Activated CD4-positive, CD25-positive, alpha-beta regulatory T cell (primary cell): Measurements from ENCODE around the gene SYT1.

Experiments used
- DNase-seq, 4 experiments: peaks; one replicate each; lab custom pipeline; 2025; lab: John Stamatoyannopoulos, UW

The SYT1 gene

DNA sequence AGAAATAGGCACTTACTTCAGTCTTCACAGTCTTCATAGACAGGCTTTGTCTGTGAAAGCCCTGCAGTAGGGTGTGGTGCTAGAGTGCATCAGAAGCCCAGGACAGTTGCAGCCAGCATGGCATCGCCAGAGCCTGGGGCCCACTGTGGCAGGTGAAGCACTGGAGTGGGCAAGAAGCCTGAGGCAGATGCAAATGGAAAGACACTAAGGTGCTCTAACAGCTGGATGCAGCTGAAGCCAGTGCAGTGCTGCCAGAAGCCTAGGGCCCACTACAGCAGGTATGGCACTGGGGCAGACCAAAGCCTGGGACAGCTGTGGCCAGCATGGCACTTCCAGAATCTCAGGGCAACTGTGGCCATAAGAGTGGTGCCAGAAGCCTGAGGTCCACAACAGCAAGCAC, 358.6 kb downstream of the SYT1 start:
- DNase-seq = no peak

DNA sequence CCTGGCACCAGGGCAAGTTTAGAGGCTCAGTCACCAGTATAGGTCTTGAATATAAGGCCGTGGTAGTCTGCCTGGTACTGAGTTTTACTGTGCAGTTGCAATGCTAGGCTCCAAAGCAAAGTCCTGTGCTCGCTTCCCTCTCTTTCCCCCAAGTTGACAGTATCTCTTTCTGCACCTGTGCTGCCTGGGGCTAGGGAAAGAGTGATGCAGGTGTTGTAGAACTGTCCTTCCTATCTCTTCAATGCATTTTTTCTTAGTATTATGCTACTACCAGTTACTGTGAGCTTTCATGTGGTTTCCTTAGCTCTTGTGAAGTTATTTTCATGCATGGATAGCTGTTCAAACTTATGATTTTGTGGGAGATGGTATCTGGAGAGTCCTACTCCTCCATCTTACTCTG, 359.2 kb downstream of the SYT1 start:
- DNase-seq = no peak

DNA sequence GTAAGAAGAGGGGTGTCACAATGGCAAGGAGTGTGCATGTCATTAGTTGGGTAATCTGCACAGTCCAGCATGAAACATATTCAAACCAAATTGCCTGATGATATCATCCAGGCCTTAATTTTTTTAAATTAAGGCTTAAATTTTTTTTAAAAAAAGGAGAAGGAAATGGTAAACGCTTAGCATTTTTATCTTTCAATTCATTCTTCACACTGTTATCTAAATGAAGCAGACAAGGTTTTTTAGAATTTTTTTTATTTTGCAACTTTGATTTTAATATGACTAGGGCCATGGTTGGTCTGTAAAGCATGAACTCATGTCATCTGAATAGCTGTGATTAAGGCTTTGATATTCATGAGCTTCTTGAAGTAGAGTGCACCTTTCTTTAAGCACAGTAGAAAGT, 362.5 kb downstream of the SYT1 start:
- no peak for DNase-seq

DNA sequence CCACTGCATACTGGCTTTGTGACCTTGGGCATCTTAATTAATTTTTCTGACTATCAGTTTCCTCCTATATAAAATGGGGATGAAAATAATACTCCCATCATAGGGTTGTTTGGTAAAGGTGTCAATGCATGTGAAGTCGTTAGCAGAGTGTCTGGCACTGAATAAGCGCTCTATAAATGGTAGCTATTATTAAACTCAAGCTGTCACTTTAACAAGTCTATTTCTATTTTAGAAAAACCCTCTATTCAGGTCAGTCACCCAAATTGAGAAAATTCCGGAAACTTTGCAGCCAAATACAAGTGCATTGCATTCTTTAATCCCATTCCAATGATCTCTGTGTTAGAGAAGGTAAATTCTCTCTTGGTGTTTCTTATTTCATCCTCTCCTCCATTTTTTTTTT, 363.1 kb downstream of the SYT1 start:
- no peak for DNase-seq

DNA sequence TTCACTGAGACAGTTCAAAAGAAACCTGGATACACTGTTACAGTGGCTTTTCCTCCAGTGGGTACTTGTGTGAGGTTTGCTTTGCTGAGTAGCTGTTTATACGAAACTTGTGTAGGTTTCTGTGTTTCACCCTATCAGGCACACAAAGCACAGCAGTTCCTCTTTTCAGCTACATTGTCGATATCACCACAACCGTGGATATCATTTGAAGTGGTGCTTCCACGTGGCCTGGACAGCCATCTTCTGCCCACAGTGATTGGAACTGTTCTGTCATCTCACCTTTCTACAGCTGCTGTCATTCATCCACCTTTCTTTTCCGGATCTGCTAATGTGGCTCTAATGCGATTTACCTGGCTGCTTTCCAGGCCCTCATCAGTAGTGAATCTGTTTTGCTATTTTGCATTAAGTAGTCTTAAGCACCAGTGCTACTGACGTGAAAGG, 368.8 kb downstream of the SYT1 start:
- no peak for DNase-seq

DNA sequence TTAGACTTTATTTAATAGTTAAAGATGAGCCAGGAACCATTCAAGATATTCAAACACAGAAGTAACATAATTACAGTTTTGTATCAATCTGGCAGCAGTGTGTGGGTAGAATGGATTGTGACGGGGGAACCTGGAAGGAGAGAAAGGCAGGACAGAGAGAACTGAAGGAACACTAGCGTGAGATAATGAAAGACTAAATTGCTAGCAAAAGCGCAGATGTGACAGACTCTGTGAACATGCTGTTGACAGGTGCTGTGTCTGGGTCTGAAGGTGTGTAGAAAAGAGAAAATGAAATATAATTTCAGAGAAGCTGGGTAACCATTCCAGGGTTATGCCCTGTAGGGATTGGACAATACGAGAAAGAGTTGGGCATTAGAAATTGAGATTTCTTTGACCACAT, 372.3 kb downstream of the SYT1 start:
- no peak for DNase-seq

DNA sequence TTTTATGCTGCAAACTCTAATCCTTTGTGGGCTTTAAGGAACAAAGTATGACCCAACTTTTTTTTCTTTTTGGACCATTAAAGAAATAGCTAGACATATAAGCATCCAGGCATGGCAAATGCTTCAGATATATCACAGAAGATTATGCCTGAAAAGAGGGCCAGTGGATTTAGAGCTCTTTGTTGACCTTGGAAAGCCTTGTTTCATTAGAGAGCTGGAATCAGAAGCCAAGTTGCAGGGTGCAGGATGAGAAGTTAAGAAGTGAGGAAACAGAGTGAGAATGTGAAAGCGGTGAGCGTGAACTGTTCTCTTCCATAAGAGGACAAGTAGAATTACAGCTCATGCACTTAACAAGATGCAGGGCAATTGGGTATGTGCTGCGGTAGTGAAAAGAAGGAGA, 373.7 kb downstream of the SYT1 start:
- DNase-seq = no peak

DNA sequence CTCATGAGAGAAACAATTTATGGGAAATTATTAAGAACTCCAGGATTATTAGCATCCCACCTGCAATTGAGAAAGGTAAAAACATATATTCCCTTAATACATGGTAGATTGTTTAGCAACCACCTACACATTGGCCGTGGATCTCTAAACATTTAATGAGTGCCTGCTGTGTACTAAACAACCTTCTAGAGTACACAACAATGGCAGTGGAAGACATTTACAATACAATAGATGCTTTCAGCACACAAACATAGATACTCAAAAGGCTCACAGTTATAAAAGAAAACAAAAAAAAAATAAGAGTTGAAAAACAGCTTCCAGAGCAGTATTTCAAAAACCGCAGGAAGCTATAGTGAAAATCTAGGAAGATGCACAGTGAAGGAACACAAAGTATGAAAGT, 382.9 kb downstream of the SYT1 start:
- DNase-seq = no peak

DNA sequence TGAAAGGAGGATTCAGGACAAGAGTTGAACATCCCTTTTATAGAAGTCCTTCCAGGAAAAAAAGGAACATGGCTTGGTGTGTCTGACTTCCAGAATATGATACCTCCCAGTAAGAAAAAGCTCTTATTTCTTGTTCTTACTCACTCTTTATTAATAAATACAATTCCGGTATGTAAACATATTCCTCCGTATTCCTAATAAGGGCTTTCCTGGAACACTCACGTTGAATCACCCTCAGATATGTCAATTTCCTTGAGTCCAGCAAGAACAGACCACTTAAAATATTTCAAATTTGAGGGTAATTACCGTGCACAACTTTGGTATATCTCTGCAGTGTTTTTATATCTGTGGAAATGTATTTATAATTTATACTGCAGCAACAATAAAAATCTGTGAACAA, 385.6 kb downstream of the SYT1 start:
- no peak for DNase-seq

DNA sequence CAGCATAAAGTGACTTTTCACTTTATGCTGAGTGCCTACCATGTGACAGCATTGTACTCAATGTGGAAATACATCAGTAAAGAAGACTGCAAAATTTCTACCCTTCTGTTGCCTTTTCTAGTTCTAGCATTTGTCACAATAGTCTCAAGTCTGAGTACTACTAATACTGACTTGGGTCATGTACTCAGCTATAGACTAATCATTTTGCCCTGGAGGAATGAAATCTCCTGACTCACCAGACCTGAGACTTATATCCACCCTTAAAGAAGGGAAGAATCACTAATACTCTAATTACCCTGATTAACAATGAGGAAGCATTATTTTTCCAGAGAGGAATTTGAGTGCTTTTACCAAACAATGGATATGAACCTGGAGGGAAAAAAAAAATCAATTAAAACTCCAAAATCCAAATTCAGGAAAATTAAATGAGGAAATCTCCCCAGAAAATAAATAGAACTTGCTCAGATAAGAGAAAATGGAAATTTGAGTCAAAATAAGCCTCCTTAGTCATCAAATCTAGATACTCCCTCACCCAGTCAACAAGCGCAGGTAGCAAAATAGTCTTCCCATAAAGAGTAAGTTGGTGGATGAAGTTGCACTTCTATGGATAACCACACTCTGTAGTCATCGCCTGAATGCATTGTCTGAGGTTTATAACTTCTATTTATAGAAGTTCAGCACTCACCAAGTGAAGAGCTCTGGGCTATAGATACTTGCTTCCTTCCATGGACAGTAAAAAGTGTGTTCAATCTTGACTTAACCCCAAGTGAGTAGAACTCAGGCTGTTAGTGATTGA, 386.6 kb downstream of the SYT1 start:
- DNase-seq = no peak

DNA sequence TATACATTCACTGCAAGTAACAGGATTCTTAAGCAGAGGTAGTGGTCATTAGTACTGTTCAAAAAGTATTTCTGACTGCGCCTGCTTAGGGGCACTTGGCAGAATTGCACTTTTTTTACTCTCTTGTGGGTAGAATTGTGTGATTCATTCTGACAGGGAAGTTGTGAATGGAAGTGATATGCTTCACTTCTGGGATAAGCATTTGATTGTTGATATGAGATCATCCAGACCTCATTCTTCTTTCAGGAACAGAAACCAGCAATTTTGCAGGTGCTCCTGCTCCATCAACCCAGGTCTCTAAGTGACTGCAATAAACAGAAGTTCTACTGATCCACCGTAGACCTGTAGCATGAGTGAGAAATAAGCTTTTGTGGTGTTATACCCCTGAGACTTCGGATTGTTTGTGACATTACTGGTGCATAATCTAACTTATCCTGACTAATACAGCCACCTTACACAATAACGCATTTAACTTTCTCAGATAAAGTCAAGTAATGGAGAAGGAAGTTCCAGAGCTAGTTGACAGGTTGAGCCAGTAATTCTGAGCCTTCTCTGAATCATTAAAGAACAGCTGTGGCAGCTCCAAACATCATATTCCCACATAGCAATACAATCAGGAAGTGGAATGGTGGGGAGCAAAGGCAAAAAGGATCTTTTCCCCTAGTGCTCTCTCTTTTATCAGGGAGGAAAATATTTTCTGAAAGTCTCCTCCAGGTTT, 387.9 kb downstream of the SYT1 start:
- DNase-seq = no peak

DNA sequence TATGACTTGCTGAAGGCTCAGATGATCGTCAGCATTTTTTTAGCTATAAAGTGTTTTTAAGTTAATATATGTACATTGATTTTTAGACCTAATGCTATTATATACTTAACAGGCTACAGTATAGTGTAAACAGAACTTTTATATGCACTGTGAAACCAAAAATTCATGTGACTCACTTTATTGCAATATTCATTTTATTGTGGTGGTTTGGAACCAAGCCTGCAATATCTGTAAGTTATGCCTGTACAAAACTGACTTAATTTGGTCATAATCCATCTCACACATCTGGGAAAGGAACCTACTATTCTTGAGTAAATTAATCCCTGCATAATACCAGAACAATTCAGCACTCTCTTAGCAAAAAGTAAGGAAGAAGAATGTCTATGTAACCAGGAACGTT, 390.7 kb downstream of the SYT1 start:
- no peak for DNase-seq

DNA sequence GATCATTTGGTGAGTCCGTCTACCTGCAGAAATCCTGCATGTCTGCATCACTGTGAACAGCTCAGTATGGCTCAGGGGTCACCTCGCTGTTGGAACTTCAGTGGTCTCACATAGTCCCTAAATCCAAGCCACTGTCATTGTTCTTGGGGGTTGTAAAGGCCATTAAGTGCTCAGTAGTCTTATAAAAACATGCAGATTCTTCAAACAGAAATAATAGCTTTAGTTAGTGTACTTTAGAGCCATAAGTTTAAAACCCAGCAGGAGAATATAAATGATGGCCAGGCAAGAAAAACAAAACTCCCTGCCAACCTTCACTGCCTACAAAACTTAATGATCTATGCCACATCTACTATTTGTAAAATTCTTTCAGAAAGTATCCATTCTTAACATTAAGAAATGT, 396.3 kb downstream of the SYT1 start:
- DNase-seq = no peak

DNA sequence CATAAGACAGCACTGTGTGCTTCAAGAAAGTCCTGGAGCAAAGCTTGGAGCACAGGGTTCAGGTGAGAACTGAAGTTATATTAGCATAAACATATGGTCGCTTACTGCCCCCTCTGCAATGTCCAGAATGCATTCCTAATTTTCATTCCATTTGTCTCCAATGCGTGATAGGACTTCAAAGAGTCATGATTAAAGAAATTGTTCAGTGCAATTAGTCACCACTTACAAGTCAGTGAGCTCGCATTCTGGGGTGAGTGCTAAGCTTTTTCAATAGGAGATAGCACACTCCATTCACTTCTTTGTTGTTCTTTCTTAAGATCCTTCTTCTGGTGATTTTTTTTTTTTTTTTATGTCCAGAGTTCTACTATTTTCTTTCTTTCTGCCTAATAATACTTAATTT, 398.4 kb downstream of the SYT1 start:
- DNase-seq = no peak

DNA sequence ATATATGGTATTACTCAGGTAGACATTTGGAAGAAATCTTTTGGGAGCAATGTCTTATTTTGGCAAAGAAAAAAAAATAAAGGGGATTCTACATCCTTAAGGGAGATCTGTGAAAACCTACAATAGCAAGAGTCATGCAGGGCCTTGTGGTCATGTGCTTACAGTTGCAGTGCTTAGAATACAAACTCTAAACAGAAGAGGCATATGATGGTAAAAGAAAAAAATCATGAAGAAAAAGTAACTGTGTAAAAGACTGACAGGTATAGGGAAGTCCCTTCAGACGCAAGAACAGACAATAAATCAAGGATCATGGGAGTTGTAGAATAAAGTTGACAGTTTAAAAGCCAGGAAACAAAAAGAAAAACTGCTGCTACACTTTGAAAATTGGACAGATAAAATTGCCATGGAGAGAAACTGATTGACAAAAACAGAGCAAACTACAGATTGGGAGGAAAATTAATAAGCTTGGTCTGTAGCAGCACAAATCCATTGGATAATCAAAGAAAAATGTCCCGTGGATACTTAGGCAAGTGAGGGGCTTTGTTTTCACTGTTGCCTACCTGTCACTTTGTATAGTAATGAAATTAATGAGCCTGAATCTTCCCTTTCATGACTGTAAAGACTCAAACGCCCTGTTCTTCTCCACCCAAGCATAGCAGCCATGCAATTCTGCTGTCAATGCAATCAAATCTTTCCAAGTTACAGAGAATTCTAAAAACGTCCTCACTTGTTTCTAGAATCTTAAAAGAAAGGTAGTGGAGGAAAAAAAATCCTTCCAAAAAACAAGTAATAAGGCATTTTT, 402.0 kb downstream of the SYT1 start:
- no peak for DNase-seq

DNA sequence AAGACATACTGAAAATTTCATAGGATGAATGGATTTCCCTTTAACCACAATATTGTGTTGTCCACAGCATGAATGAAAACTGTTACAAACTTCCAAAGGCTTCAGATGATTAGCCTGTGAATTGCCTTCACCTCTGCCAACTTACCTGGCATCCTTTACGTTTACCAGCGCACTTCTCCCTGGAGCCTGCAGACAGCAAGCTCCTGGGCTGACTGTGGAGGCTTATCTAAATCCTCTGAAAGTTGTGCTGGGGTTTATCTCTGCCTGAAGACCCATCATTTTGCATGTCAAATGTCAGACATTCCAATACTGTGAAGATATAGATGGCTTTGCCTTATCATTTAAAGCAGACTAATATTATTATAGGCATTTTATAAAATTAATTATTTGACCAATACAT, 403.0 kb downstream of the SYT1 start:
- DNase-seq = no peak

DNA sequence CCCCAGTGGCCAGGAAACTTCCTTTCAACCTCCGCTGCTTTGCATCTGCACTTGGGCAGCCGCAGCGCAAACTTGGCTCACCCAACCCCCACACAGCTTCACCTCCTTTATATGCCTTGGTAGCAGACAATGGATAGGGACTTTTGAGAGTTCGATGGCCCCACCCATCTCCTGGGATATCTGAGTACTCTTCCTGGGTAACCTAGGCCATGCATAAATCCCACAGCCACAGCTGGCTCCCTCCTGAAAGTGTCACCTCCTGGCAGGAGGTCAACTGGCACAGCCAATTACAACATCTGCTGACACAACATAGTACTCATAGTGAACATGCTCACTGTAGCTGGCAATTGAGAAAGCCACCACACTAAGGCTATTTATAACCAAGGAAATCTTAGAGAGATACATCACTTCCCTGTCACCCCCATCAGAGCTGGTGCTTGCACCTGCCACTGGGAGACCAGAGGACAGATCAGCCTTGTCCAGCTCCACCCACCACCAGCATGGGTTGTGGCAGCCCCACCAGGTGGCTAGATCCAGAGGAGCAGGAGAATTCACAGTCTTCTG, 410.0 kb downstream of the SYT1 start:
- DNase-seq = no peak

DNA sequence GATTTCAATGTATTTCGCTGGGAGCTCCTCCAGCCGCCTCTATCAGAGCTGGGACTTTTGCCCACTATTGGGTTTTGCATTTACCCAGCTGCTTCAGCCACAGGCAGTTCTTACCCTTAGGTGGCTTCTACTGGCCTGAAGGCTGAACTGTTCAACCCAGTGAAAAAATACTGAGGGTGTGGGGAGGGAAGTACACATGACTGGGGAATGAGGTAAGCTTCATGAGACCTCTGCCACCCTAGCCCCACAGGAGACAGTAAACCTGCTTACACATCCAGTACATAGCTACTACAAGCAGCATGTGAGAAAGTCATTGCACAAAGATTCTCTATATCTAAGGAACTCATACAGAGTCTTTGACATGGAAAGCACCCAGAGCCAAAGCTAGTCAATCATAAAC, 411.1 kb downstream of the SYT1 start:
- no peak for DNase-seq

DNA sequence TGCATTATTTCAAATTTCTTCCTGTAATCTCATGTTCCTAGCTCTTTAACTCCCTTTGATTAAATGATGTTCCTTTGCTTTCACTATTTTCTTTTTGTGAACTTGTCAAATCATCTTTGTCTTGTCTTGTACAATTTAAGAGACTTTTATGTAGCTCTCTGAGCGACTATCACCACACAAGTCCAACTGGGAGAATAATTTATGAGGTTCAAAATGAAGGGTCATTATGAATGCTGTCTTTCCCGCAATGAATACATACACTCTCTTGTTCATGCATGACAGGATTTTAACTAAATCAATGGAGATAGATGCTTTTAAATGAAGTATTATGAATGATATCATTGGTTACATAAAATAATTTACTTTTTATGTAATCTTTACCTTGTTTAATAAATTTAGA, 418.8 kb downstream of the SYT1 start:
- DNase-seq = no peak

DNA sequence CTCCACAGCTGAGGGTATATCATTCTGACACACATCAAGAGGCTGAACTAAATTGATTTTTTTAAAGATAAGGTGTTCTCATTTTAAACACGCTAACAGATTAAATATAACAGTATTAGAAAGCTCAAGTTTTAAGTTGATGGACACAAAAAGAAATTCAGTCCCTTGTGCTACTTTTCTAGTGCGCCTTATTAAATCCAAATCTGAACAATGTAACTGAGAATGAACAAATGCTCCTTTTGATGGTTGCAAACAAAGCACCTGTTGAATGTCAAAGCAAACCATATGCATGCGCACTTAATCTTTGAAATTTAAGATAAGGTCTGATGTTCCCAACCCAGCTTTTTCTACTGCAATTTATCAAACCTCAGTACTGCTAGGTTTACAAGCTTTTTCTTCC, 424.3 kb downstream of the SYT1 start:
- DNase-seq = no peak

DNA sequence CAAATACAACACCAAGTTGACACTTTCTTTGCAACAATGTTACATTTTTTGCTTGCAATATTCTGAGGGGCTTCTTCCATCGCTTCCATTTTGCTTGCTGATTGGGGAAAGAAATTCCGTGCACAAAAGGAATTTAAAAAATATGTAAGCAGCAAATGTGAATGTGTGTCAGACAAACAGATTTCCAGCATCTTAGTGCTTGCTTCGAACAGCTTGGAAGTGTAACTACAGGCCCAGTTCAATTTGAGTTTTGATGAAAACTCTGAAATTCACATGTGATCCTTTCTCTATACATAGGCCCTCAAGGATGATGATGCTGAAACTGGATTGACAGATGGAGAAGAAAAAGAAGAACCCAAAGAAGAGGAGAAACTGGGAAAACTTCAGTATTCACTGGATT, 427.1 kb downstream of the SYT1 start:
- DNase-seq = no peak

DNA sequence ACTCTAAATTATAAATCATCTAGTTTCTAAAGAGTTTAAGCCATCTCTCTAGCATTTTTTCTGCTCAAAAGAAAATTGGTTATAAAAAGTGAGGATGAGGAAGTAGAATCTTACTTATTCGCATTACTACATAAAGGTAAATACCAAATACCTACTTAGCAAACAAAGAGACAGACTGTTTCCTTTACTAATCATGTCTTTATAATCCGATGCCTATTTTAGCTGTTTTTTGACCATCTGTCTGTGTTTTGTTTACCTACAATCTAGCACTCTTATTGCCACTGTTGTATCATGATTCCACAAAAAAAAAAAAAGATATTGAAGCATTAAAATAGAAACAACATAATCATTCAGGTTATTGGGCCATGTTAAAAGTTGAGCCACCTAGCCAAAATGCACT, 430.0 kb downstream of the SYT1 start:
- no peak for DNase-seq

DNA sequence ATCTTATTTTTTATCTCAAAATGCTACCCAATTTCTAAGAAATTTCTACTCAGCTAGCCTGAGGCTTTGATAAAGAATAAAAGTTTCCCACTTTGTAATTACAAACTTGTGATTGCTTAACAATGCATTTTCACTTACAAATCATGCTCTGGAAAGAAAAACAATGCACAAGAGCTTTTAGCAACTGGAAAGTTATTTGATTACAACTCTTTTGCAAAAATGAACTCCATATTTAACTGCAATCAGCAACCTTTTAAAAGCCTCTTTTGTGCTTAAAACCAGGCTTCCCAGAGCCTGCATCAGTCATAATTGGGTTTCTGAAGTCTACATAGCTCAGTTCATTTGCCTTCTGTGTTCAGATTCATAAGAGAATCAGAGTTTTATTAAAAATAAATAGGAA, 431.0 kb downstream of the SYT1 start:
- DNase-seq = no peak
